Mononuclear cell (primary cell): ENCODE results near the gene CFAP299. TPM values are rescaled to one million over a fixed set of nuclear protein-coding genes. Genes with fewer than 3 reads are reported as not detected.
"Not testable (repeated sequence)": the region's sequence is repeated elsewhere in the genome, so short reads cannot be mapped to it uniquely, and the experiment has no call there.

Experiments used
- H3K27me3 ChIP-seq: 2 replicates; pipeline ENCODE4 v1.6.0; 2011; ENCODE audit warnings: low read length, control low read depth; ENCODE audit not compliant: insufficient read depth
- H3K4me1 ChIP-seq: 2 replicates; pipeline ENCODE4 v1.5.1; 2011; ENCODE audit warnings: mild to moderate bottlenecking, low read length, control low read depth; ENCODE audit not compliant: insufficient read depth
- H3K4me3 ChIP-seq: 2 replicates; pipeline ENCODE4 v1.5.1; 2011; ENCODE audit warnings: mild to moderate bottlenecking, low read length, moderate library complexity
- H3K9me3 ChIP-seq: 2 replicates; pipeline ENCODE4 v1.5.1; 2011; ENCODE audit warnings: low read depth, mild to moderate bottlenecking, control low read depth, low read length
- total RNA-seq: library from RNA; depleted of rRNA; stranded (reverse); fragments of >200 nt; gene quantifications from one replicate; pipeline ENCODE4 v1.2.3, GENCODE V29; 2012

Gene CFAP299
- total RNA-seq, 1 donor = 0.10 TPM

- H3K4me3 ChIP-seq, H3K9me3 ChIP-seq, H3K27me3 ChIP-seq, H3K4me1 ChIP-seq: not testable (repeated sequence)
These were observed 334.6 kb downstream of the CFAP299 start for GRCh38 chr4:80670118-80670517.

GRCh38 chr4:80678413-80678812 lies 342.9 kb downstream of the CFAP299 start:
- Histone ChIP-seq H3K27me3 (no peaks in the 10 kb centered on the region), H3K9me3 (no peaks in the 10 kb centered on the region), H3K4me3 (no peak overlapping the region), H3K4me1 (no peaks in the 10 kb centered on the region)

DNA sequence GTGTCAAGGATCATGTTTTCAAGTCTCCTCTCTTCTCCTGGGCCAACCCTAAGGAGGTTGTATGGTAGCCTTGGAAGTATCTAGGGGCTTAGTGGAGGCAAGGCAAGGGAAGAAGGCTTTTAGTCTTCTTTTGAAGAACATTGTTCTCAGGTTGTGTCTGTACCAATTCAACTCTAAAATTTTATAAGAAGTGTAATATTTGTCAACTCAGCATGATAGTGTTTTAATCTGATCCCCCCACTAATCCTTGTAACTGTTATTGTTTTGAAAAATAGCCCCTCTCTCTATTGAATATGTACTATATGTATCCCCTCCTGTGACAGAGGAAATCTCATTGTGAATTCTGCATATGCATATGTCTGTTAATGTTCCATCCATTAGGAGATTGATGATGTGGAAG lies 345.4 kb downstream of the CFAP299 start:
- H3K4me1 ChIP-seq = no peaks in the 10 kb centered on the region
- H3K9me3 ChIP-seq = no peaks in the 10 kb centered on the region
- H3K4me3 ChIP-seq = no peak overlapping the region
- H3K27me3 ChIP-seq = no peaks in the 10 kb centered on the region

DNA sequence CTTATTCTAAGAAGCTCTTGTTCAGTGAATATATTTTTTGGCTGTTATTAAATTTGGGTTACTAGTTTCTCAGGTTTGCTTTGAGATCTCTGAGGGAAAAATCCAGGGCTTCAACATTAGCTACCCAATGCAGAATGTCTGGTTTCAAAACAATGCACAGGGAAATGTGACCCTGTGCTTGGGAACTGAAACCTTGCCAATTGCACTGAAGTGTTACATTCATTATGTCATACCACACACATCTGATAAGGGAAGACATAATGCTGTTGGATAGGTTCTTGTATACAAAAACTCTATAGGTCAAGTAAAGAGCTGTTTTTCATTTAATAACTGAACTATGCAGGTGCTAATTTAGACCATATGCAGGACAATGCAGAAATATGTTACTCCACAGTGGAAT lies 349.7 kb downstream of the CFAP299 start:
- Histone ChIP-seq H3K27me3 (no peaks in the 10 kb centered on the region), H3K9me3 (no peaks in the 10 kb centered on the region), H3K4me3 (no peak overlapping the region), H3K4me1 (no peaks in the 10 kb centered on the region)

DNA sequence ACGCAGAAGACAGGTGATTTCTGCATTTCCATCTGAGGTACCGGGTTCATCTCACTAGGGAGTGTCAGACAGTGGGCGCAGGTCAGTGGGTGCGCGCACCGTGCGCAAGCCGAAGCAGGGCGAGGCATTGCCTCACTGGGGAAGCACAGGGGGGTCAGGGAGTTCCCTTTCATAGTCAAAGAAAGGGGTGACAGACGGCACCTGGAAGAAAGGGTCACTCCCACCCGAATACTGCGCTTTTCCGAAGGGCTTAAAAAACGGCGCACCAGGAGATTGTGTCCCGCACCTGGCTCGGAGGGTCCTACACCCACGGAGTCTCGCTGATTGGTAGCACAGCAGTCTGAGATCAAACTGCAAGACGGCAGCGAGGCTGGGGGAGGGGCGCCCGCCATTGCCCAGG lies 352.2 kb downstream of the CFAP299 start:
- H3K4me3 ChIP-seq, H3K9me3 ChIP-seq, H3K27me3 ChIP-seq, H3K4me1 ChIP-seq: not testable (repeated sequence)

- H3K9me3 ChIP-seq = no peaks in the 10 kb centered on the region
- H3K4me3 ChIP-seq = no peak overlapping the region
- H3K27me3 ChIP-seq = no peaks in the 10 kb centered on the region
- H3K4me1 ChIP-seq = no peaks in the 10 kb centered on the region
These were observed 358.6 kb downstream of the CFAP299 start for GRCh38 chr4:80694171-80694570.

DNA sequence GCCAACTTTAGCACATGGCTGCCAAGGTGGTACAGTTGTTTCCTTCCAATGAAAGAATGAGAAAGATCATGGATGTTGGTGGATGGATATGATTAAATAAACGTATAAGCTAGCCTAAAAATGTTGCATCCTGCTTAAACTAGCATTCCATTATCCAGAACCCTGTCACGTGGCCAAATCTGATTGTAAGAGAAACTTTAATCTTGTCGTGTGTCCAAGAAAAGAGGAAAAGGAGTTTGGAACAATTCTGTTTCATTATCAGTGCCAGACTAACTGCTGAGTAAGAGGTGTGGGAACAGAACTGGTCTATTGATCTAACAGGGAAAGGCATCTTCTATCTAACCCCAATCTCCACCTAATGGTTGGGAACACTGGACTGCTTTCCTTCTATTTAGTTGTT lies 369.8 kb downstream of the CFAP299 start:
- H3K4me3 ChIP-seq = no peak overlapping the region
- no peaks in the 10 kb centered on the region for H3K27me3 ChIP-seq
- no peaks in the 10 kb centered on the region for H3K9me3 ChIP-seq
- no peaks in the 10 kb centered on the region for H3K4me1 ChIP-seq

DNA sequence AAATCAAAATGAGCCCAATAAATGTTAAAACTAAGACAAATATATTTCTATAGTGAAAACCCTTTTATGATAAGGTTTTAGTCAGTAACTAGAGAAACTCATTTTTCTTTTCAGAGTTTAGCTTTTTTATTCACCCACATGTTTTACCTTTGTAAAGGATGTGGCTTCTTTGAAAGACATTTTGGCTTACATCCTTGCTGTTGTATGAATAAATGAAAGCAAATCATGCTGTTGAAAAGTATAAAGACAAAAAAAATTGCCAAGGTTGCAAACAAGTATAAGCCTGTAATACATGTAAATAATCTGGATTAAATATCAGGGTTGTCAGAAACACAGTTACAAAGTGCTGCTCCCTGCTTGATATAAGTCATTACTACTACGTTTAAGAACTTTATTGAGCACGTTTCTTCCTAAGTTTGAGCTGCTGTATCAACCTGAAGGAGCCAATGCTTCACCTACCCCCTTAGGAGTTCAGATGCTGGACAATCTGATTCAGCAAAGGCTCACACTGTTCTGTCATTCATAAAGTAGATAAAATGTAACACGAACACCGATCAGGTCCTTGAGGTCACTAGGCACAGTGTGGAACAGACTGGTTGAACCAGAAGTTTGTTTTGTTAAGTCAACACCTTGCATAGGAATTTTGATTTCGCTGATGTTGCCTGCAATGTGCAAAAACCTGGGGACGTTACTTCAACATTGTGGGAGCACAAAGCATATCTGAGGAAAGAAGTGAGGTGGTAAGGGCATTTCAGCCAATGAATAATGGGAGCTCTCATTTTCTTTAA lies 373.7 kb downstream of the CFAP299 start:
- no peaks in the 10 kb centered on the region for H3K4me1 ChIP-seq
- H3K9me3 ChIP-seq = no peaks in the 10 kb centered on the region
- H3K27me3 ChIP-seq = no peaks in the 10 kb centered on the region
- no peak overlapping the region for H3K4me3 ChIP-seq

GRCh38 chr4:80710748-80711451 lies 375.4 kb downstream of the CFAP299 start:
- no peaks in the 10 kb centered on the region for H3K27me3 ChIP-seq
- no peak overlapping the region for H3K4me3 ChIP-seq
- no peaks in the 10 kb centered on the region for H3K9me3 ChIP-seq
- no peaks in the 10 kb centered on the region for H3K4me1 ChIP-seq

DNA sequence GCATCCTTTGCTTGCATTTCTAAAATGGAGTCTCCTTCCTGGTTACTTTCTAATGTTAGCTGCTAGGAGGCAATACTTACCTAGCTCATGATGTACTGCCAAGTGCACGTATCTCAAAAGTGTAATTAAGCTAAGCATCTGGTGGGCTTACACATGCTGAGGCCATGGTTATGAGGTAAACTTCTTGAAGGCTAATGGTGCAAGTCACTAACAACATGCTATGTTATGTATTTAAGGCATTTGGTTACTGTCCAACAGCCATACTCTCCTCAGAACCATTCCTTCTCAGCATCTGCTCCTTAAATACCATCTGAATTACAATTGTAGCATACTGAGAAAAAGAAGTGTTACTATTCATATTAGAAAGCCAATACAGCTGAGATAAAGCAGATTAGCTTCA lies 376.4 kb downstream of the CFAP299 start:
- Histone ChIP-seq H3K4me3 (no peak overlapping the region), H3K4me1 (no peaks in the 10 kb centered on the region), H3K27me3 (no peaks in the 10 kb centered on the region), H3K9me3 (no peaks in the 10 kb centered on the region)

- Histone ChIP-seq H3K4me3 (no peak overlapping the region), H3K4me1 (no peaks in the 10 kb centered on the region), H3K27me3 (no peaks in the 10 kb centered on the region), H3K9me3 (no peaks in the 10 kb centered on the region)
These were observed 377.9 kb downstream of the CFAP299 start for GRCh38 chr4:80713409-80713808.

- peaks cover 28% of the 10 kb centered on the region for H3K9me3 ChIP-seq
- no peaks in the 10 kb centered on the region for H3K4me1 ChIP-seq
- no peaks in the 10 kb centered on the region for H3K27me3 ChIP-seq
- H3K4me3 ChIP-seq = no peak overlapping the region
These were observed 381.7 kb downstream of the CFAP299 start for GRCh38 chr4:80717204-80717603.

DNA sequence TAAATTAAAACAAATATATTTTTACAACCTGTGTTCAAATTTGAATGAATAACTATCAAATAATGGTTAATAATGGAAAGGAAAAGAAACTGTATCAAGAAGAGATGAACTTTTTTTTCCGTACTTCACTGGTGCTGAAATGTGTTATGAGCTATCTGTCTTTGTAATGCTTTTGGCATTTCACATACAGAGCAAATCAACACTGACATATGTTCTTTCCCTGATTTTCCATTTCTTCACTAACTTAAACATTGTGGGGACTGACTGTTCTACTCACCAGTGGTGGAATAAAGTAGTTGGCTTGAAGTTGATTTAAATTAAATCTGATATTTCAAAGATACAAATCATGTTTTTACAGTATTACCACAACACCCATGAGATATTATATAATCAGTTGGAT lies 390.9 kb downstream of the CFAP299 start:
- Histone ChIP-seq H3K4me3 (no peak overlapping the region), H3K9me3 (peaks cover 6% of the 10 kb centered on the region), H3K4me1 (no peaks in the 10 kb centered on the region), H3K27me3 (no peaks in the 10 kb centered on the region)

DNA sequence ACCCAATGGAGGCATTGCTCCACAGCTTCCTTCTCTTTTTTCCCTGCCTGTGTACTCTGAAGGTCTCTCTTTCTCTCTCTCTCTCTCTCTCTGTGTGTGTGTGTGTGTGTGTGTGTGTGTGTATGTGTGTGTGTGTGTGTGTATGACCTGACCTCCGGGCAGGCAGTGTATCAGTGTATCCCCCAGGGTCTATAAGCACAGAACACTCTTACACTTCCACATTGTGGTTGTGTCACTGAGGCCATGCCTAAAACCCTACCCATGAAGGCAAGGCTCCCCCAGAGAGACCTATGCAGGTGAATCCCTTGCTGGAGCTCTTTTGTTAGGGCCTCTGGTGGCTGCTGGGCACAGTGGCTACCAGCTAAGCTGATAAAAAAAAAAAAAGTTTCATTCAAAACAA lies 394.6 kb downstream of the CFAP299 start:
- no peak overlapping the region for H3K4me3 ChIP-seq
- no peaks in the 10 kb centered on the region for H3K9me3 ChIP-seq
- H3K27me3 ChIP-seq = no peaks in the 10 kb centered on the region
- no peaks in the 10 kb centered on the region for H3K4me1 ChIP-seq

GRCh38 chr4:80731436-80731835 lies 395.9 kb downstream of the CFAP299 start:
- H3K4me1 ChIP-seq = no peaks in the 10 kb centered on the region
- no peaks in the 10 kb centered on the region for H3K27me3 ChIP-seq
- H3K9me3 ChIP-seq = no peaks in the 10 kb centered on the region
- no peak overlapping the region for H3K4me3 ChIP-seq

DNA sequence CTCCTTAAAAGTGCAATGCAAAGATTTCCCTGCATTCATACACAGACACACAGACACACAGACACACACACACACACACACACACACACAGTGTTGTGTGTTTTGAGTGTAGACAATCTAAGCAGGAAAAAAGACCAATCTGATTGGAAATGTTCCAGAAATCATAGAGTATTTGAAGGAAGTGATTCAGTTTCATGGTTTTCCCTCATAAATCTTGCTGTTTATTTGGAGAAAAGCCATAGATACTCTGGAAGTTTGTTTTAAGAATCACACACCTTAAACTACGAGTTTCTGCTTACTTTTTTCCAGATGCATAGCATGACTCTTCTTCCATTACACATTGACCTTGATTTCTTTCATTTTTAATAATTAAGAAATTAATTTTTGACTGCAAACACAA lies 396.5 kb downstream of the CFAP299 start:
- Histone ChIP-seq H3K4me3 (no peak overlapping the region), H3K27me3 (no peaks in the 10 kb centered on the region), H3K9me3 (no peaks in the 10 kb centered on the region), H3K4me1 (no peaks in the 10 kb centered on the region)
